ENCODE measurements around the gene PHLDB2.

PHLDB2 gene

GRCh38 chr3:111999484-112000324, 140.6 kb downstream of the PHLDB2 start:
- DNase-seq (ENCODE audit: low spot score): no peak

GRCh38 chr3:112000367-112000771, 141.3 kb downstream of the PHLDB2 start:
- no peak for DNase-seq (ENCODE audit: low spot score)

GRCh38 chr3:112000966-112001365, 141.9 kb downstream of the PHLDB2 start:
- no peak for DNase-seq (ENCODE audit: low spot score)

- no peak for DNase-seq (ENCODE audit: low spot score)
Observed at GRCh38 chr3:112001526-112001925, 142.5 kb downstream of the PHLDB2 start.

GRCh38 chr3:112002096-112002971, 143.3 kb downstream of the PHLDB2 start:
- DNase-seq (ENCODE audit: low spot score): no peak

- no peak for DNase-seq (ENCODE audit: low spot score)
Observed at GRCh38 chr3:112003321-112004080, 144.4 kb downstream of the PHLDB2 start.

- DNase-seq (ENCODE audit: low spot score): no peak
Observed at GRCh38 chr3:112004187-112004586, 145.1 kb downstream of the PHLDB2 start.

- no peak for DNase-seq (ENCODE audit: low spot score)
Observed at GRCh38 chr3:112004669-112005068, 145.6 kb downstream of the PHLDB2 start.

- no peak for DNase-seq (ENCODE audit: low spot score)
Observed at GRCh38 chr3:112005091-112005672, 146.1 kb downstream of the PHLDB2 start.

- peak; percentile 31 for DNase-seq (ENCODE audit: low spot score)
Observed at GRCh38 chr3:112007633-112008032, 148.6 kb downstream of the PHLDB2 start.

- no peak for DNase-seq (ENCODE audit: low spot score)
Observed at GRCh38 chr3:112009670-112010069, 150.6 kb downstream of the PHLDB2 start.

- no peak for DNase-seq (ENCODE audit: low spot score)
Observed at GRCh38 chr3:112010636-112011035, 151.6 kb downstream of the PHLDB2 start.

GRCh38 chr3:112011376-112011940, 152.4 kb downstream of the PHLDB2 start:
- DNase-seq (ENCODE audit: low spot score): no peak

GRCh38 chr3:112012205-112012992, 153.3 kb downstream of the PHLDB2 start:
- no peak for DNase-seq (ENCODE audit: low spot score)

GRCh38 chr3:112013058-112013783, 154.2 kb downstream of the PHLDB2 start:
- peak; percentile 70 for DNase-seq (ENCODE audit: low spot score)

- DNase-seq (ENCODE audit: low spot score): no peak
Observed at GRCh38 chr3:112013784-112014143, 154.7 kb downstream of the PHLDB2 start.

GRCh38 chr3:112017091-112017490, 158.0 kb downstream of the PHLDB2 start:
- DNase-seq (ENCODE audit: low spot score): no peak

- no peak for DNase-seq (ENCODE audit: low spot score)
Observed at GRCh38 chr3:112018712-112019111, 159.6 kb downstream of the PHLDB2 start.

GRCh38 chr3:112019716-112020115, 160.7 kb downstream of the PHLDB2 start:
- DNase-seq (ENCODE audit: low spot score): no peak

GRCh38 chr3:112020674-112021085, 161.6 kb downstream of the PHLDB2 start:
- no peak for DNase-seq (ENCODE audit: low spot score)
